H9 (cell line): ENCODE results near the gene TRIM44. TPM values are rescaled to one million over a fixed set of nuclear protein-coding genes. Genes with fewer than 3 reads are reported as not detected.

Experiments
- DNase-seq: peaks from one replicate; pipeline ENCODE4 v3.0.0-alpha.2; 2017
- H2AFZ ChIP-seq: one replicate; pipeline ENCODE4 v1.6.1; 2013; ENCODE audit warnings: mild to moderate bottlenecking, low read length, control low read depth, moderate library complexity
- H2AK5ac ChIP-seq: 2 replicates; pipeline ENCODE4 v1.6.1; 2013; ENCODE audit warnings: low read length, control low read depth, mixed read lengths; ENCODE audit not compliant: insufficient read length
- H2BK120ac ChIP-seq: one replicate; pipeline ENCODE4 v1.6.1; 2013; ENCODE audit warnings: low read depth, mild to moderate bottlenecking, low read length, control low read depth, inconsistent platforms; ENCODE audit not compliant: poor library complexity, severe bottlenecking
- H2BK12ac ChIP-seq: 2 replicates; pipeline ENCODE4 v1.6.1; 2013; ENCODE audit warnings: low read length, control low read depth, mixed read lengths, low read depth; ENCODE audit not compliant: insufficient read length
- H2BK15ac ChIP-seq: 2 replicates; pipeline ENCODE4 v1.6.1; 2013; ENCODE audit warnings: low read depth, low read length, control low read depth
- H2BK20ac ChIP-seq: one replicate; pipeline ENCODE4 v1.6.1; 2013; ENCODE audit warnings: low read depth, mild to moderate bottlenecking, low read length, control low read depth, inconsistent platforms; ENCODE audit not compliant: poor library complexity, severe bottlenecking
- H2BK5ac ChIP-seq: 2 replicates; pipeline ENCODE4 v1.6.1; 2013; ENCODE audit warnings: low read length, control low read depth, mixed read lengths; ENCODE audit not compliant: insufficient read length
- H3K14ac ChIP-seq: 2 replicates; pipeline ENCODE4 v1.6.1; 2013; ENCODE audit warnings: low read length, control low read depth; ENCODE audit not compliant: insufficient read depth
- H3K18ac ChIP-seq: 2 replicates; pipeline ENCODE4 v1.6.1; 2013; ENCODE audit warnings: low read depth, mild to moderate bottlenecking, mixed read lengths, low read length, control low read depth; ENCODE audit not compliant: insufficient read length
- H3K23ac ChIP-seq: 2 replicates; pipeline ENCODE4 v1.6.1; 2013; ENCODE audit warnings: low read length, control low read depth, mixed read lengths, low read depth; ENCODE audit not compliant: insufficient read length
- H3K23me2 ChIP-seq: 2 replicates; pipeline ENCODE4 v1.6.1; 2013; ENCODE audit warnings: low read depth, mild to moderate bottlenecking, mixed read lengths, low read length, control low read depth; ENCODE audit not compliant: insufficient read length, poor library complexity, severe bottlenecking
- H3K27ac ChIP-seq: 2 replicates; pipeline ENCODE4 v1.5.1; 2013; ENCODE audit warnings: low read length, control low read depth, mixed read lengths, low read depth; ENCODE audit not compliant: insufficient read length
- H3K27me3 ChIP-seq: 2 replicates; pipeline ENCODE4 v1.6.1; 2013; ENCODE audit warnings: low read length, control low read depth, inconsistent platforms; ENCODE audit not compliant: insufficient read depth
- H3K4ac ChIP-seq: 2 replicates; pipeline ENCODE4 v1.6.1; 2013; ENCODE audit warnings: low read depth, mild to moderate bottlenecking, control low read depth, inconsistent platforms, low read length, moderate library complexity
- H3K4me1 ChIP-seq: 2 replicates; pipeline ENCODE4 v1.6.1; 2013; ENCODE audit warnings: low read length, control low read depth, inconsistent platforms; ENCODE audit not compliant: insufficient read depth
- H3K4me2 ChIP-seq: 2 replicates; pipeline ENCODE4 v1.6.1; 2013; ENCODE audit warnings: low read length, control low read depth, mixed read lengths; ENCODE audit not compliant: insufficient read length, insufficient read depth
- H3K56ac ChIP-seq: 2 replicates; pipeline ENCODE4 v1.6.1; 2013; ENCODE audit warnings: low read depth, mild to moderate bottlenecking, mixed read lengths, low read length, control low read depth; ENCODE audit not compliant: insufficient read length
- H3K79me1 ChIP-seq: 2 replicates; pipeline ENCODE4 v1.6.1; 2013; ENCODE audit warnings: low read depth, mild to moderate bottlenecking, moderate library complexity, low read length, control low read depth, inconsistent platforms; ENCODE audit not compliant: insufficient read depth, poor library complexity, severe bottlenecking
- H3K79me2 ChIP-seq: 2 replicates; pipeline ENCODE4 v1.6.1; 2013; ENCODE audit warnings: low read length, control low read depth, inconsistent platforms; ENCODE audit not compliant: insufficient read depth
- H3K9ac ChIP-seq: 2 replicates; pipeline ENCODE4 v1.6.1; 2013; ENCODE audit warnings: low read length, control low read depth, mixed read lengths; ENCODE audit not compliant: insufficient read length; ENCODE audit errors: extremely low read depth
- H3K9me3 ChIP-seq: one replicate; pipeline ENCODE4 v1.6.1; 2013; ENCODE audit warnings: low read depth, low read length, inconsistent platforms; ENCODE audit not compliant: control insufficient read depth
- H3T11ph ChIP-seq: one replicate; pipeline ENCODE4 v1.6.1; 2013; ENCODE audit warnings: mild to moderate bottlenecking, low read length, control low read depth, inconsistent platforms
- H4K20me1 ChIP-seq: one replicate; pipeline ENCODE4 v1.6.1; 2013; ENCODE audit not compliant: control insufficient read depth, insufficient read length, insufficient read depth
- H4K5ac ChIP-seq: 2 replicates; pipeline ENCODE4 v1.6.1; 2013; ENCODE audit warnings: low read depth, mild to moderate bottlenecking, mixed read lengths, low read length, control low read depth; ENCODE audit not compliant: insufficient read length
- H4K8ac ChIP-seq: replicated peaks from 2 replicates; pipeline ENCODE4 v1.6.1; 2013; ENCODE audit warnings: low read length, control low read depth, mixed read lengths, low read depth; ENCODE audit not compliant: insufficient read length
- H4K91ac ChIP-seq: 2 replicates; pipeline ENCODE4 v1.6.1; 2013; ENCODE audit warnings: low read depth, mild to moderate bottlenecking, moderate library complexity, mixed read lengths, low read length, control low read depth; ENCODE audit not compliant: insufficient read length
- H3K27ac Mint-ChIP-seq, 3 experiments: 2 replicates in 2 of 3; 3 replicates in 1 of 3; pipeline ENCODE4 v1.8.0; 2020 to 2021; ENCODE audit warnings: mixed read lengths in 3 of 3, mild to moderate bottlenecking in 1 of 3, moderate library complexity in 1 of 3
- H3K27me3 Mint-ChIP-seq: 2 replicates; pipeline ENCODE4 v1.8.0; 2021; ENCODE audit warnings: low read depth, mild to moderate bottlenecking, moderate library complexity, mixed read lengths
- H3K36me3 Mint-ChIP-seq, 3 experiments: 2 replicates in 2 of 3; 3 replicates in 1 of 3; pipeline ENCODE4 v1.8.0; 2020 to 2021; ENCODE audit warnings: low read depth in 3 of 3, mixed read lengths in 3 of 3; ENCODE audit not compliant: insufficient read depth in 1 of 3
- H3K4me1 Mint-ChIP-seq, 2 experiments: 2 replicates each; pipeline ENCODE4 v1.8.0; 2020; ENCODE audit warnings: mixed read lengths in 2 of 2
- H3K4me3 Mint-ChIP-seq, 2 experiments: 2 replicates in 1 of 2; 3 replicates in 1 of 2; pipeline ENCODE4 v1.8.0; 2020 to 2021; ENCODE audit warnings: mild to moderate bottlenecking in 2 of 2, mixed read lengths in 2 of 2, moderate library complexity in 1 of 2
- H3K9me3 Mint-ChIP-seq, 2 experiments: 2 replicates in 1 of 2; 3 replicates in 1 of 2; pipeline ENCODE4 v1.8.0; 2020; ENCODE audit warnings: mild to moderate bottlenecking in 2 of 2, mixed read lengths in 2 of 2, moderate library complexity in 1 of 2
- WGBS: extraction: QIAGEN DNeasy Blood & Tissue Kit; methylation state at CpG from one replicate; pipeline ENCODE4 v1.1.7; 2013; ENCODE audit warnings: missing lambda C conversion rate, low lambda C conversion rate, mixed read lengths; ENCODE audit not compliant: insufficient read length; ENCODE audit errors: extremely low coverage; 5-methylcytosine and 5-hydroxymethylcytosine counted together
- total RNA-seq: library from RNA; stranded (reverse); gene quantifications from 2 replicates; pipeline ENCODE4 v1.2.1, GENCODE V29; 2021
- TF ChIP-seq, protein P1 (sequence below): fragments of 200-600 bp; sonication (generic); conservative IDR thresholded peaks from 3 replicates; pipeline ENCODE4 v1.8.0; 2021; ENCODE audit warnings: antibody characterized with exemption, mild to moderate bottlenecking

The TRIM44 gene
- total RNA-seq, 1 experiment from 2014 or later, result 37.7 TPM

DNA sequence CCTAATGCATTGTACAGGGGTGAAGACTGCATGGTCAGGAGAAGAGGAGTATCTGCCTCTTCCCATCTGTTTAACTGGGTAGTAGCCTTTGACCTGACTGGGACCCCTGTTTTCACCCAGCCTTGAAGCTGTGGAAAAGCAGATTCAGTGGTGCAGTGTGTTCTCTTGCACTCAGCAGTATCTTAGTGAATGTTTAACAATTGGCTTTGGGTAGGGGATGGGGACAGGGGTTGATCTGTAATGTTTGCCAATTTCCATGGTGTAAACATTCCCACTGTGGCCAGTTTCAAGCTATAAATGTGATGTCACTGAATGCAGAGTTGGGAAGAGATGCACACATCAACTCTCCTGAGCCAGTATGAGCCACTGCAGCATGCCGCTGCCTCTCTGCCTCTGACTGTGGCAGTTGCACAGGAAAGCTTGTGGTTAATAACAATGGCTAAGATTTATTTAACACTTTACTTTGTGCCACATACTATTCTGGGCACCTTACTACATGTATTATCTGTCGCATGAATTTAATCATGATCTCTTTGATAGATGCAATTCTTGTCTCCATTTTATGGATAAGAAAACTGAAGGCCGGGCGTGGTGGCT lies 28.6 kb upstream of the TRIM44 start:
- H3K9ac ChIP-seq, result no peak overlapping the region
- no peaks in the 10 kb centered on the region for H3K9me3 Mint-ChIP-seq
- no peak overlapping the region for H2BK12ac ChIP-seq
- no peak overlapping the region for H2BK5ac ChIP-seq
- no peak overlapping the region for H4K5ac ChIP-seq
- no peaks in the 10 kb centered on the region for H3K79me2 ChIP-seq
- DNase-seq, result no peak
- no peak overlapping the region for H2BK120ac ChIP-seq
- no peak overlapping the region for H3K14ac ChIP-seq
- H3T11ph ChIP-seq, result no peak overlapping the region
- no peak overlapping the region for H3K4ac ChIP-seq
- no peaks in the 10 kb centered on the region for H3K36me3 Mint-ChIP-seq
- H3K4me2 ChIP-seq, result no peak overlapping the region
- no peaks in the 10 kb centered on the region for H3K9me3 ChIP-seq
- no peaks in the 10 kb centered on the region for H3K79me1 ChIP-seq
- H3K27me3 ChIP-seq, result no peaks in the 10 kb centered on the region
- TF ChIP-seq, protein P1, sequence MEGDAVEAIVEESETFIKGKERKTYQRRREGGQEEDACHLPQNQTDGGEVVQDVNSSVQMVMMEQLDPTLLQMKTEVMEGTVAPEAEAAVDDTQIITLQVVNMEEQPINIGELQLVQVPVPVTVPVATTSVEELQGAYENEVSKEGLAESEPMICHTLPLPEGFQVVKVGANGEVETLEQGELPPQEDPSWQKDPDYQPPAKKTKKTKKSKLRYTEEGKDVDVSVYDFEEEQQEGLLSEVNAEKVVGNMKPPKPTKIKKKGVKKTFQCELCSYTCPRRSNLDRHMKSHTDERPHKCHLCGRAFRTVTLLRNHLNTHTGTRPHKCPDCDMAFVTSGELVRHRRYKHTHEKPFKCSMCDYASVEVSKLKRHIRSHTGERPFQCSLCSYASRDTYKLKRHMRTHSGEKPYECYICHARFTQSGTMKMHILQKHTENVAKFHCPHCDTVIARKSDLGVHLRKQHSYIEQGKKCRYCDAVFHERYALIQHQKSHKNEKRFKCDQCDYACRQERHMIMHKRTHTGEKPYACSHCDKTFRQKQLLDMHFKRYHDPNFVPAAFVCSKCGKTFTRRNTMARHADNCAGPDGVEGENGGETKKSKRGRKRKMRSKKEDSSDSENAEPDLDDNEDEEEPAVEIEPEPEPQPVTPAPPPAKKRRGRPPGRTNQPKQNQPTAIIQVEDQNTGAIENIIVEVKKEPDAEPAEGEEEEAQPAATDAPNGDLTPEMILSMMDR, result no peak
- H4K20me1 ChIP-seq, result no peaks in the 10 kb centered on the region
- no peak overlapping the region for H3K56ac ChIP-seq
- H3K23me2 ChIP-seq, result no peaks in the 10 kb centered on the region
- H3K4me3 Mint-ChIP-seq, result no peak overlapping the region
- H3K4me1 Mint-ChIP-seq, result no peaks in the 10 kb centered on the region
- no peak overlapping the region for H2BK20ac ChIP-seq
- no peak overlapping the region for H4K8ac ChIP-seq
- no peak overlapping the region for H2AK5ac ChIP-seq
- no peak overlapping the region for H2AFZ ChIP-seq
- no peak overlapping the region for H3K27ac Mint-ChIP-seq
- no peaks in the 10 kb centered on the region; the same call in 1 of the 2 replicates for H3K4me1 ChIP-seq
- H3K18ac ChIP-seq, result no peak overlapping the region
- peaks cover 18% of the 10 kb centered on the region for H3K27me3 Mint-ChIP-seq
- no CpG with 5 or more reads among the region's 4 CpGs for WGBS
- H2BK15ac ChIP-seq, result no peak overlapping the region
- H3K23ac ChIP-seq, result no peak overlapping the region
- H4K91ac ChIP-seq, result no peak overlapping the region
- H3K27ac ChIP-seq, result no peak overlapping the region
